Aorta (tissue), 5 donors: ENCODE data around the gene TENM4. TPM values are rescaled to one million over a fixed set of nuclear protein-coding genes. Genes with fewer than 3 reads are reported as not detected.

Experiments used
- ATAC-seq: fragments of 200-7000 bp; cut with Tn5 transposase; one replicate; pipeline ENCODE4 v1.9.1; 2022; ENCODE audit warnings: moderate library complexity; ENCODE audit not compliant: low FRiP score
- DNase-seq, 2 donors: peaks; one replicate each; pipeline ENCODE4 v3.0.0-alpha.2; 2020
- H3K27ac ChIP-seq, 2 donors: one replicate each; pipeline ENCODE4 v1.5.1; 2013; ENCODE audit warnings: low read length in 2 of 2, mild to moderate bottlenecking in 2 of 2, moderate library complexity in 2 of 2, control low read depth in 1 of 2, inconsistent platforms in 1 of 2, low read depth in 1 of 2
- H3K27me3 ChIP-seq, 2 donors: one replicate each; pipeline ENCODE4 v1.6.1; 2013; ENCODE audit warnings: control low read depth in 1 of 2, low read length in 1 of 2, mild to moderate bottlenecking in 1 of 2, moderate library complexity in 1 of 2; ENCODE audit not compliant: insufficient read depth in 2 of 2, control insufficient read depth in 1 of 2
- H3K36me3 ChIP-seq, 2 donors: one replicate each; pipeline ENCODE4 v1.6.1; 2013; ENCODE audit warnings: control low read depth in 1 of 2, low read length in 1 of 2, mild to moderate bottlenecking in 1 of 2; ENCODE audit not compliant: insufficient read depth in 2 of 2, control insufficient read depth in 1 of 2
- H3K4me1 ChIP-seq, 2 donors: one replicate each; pipeline ENCODE4 v1.6.1; 2013; ENCODE audit warnings: low read length in 2 of 2, control low read depth in 1 of 2, mild to moderate bottlenecking in 1 of 2, moderate library complexity in 1 of 2; ENCODE audit not compliant: insufficient read depth in 2 of 2, control insufficient read depth in 1 of 2
- H3K4me3 ChIP-seq, 2 donors: one replicate each; pipeline ENCODE4 v1.5.1; 2013; ENCODE audit warnings: low read length in 2 of 2, control low read depth in 1 of 2, mild to moderate bottlenecking in 1 of 2
- H3K9me3 ChIP-seq: one replicate; pipeline ENCODE4 v1.6.1; 2013; ENCODE audit warnings: mild to moderate bottlenecking, low read length; ENCODE audit not compliant: control insufficient read depth
- WGBS, 2 donors: extraction: QIAGEN DNeasy Blood & Tissue Kit; methylation state at CpG; one replicate each; pipeline ENCODE4 v1.1.7; 2013; 5-methylcytosine and 5-hydroxymethylcytosine counted together
- intact Hi-C, 2 donors: fragments of 100-400 bp; cut with DNase I; formaldehyde crosslinking; loops; one replicate each; pipeline versions ENCODE4 v1.14.2 to v1.15.0; 2022
- polyA plus RNA-seq, 2 donors: library from polyadenylated mRNA; stranded (reverse); fragments of 200-250 nt; gene quantifications; one replicate each; pipeline ENCODE4 v1.2.3, GENCODE V29; 2013
- total RNA-seq, 2 donors: library from RNA; stranded (reverse); fragmentation: NEBNext Ultra II Directional; extraction: Animal tissue kit (Norgen Biotek cat#: 25700); gene quantifications; one replicate each; pipeline ENCODE4 v1.2.1, GENCODE V29; 2021
- donor health status: healthy with polysubstance abuse.
- donor health status: Bipolar disorder and iron deficiency.
- donor health status: DM: no; HTN: no; CAD: no.
- donor health status: DM: no; HTN: no; CAD: no.
- donor health status: DM: yes; HTN: yes; CAD: no.

TENM4 gene
- total and polyA plus RNA-seq, 4 donors = 0.20 to 9.1 (median 2.5) TPM

- ATAC-seq (no peak), DNase-seq (no peak)
- H3K27me3 ChIP-seq = no peaks in the 10 kb centered on the region
- H3K36me3 ChIP-seq = peaks cover 0 to under 1% of the 10 kb centered on the region in 2 donors
- no peak overlapping the region for H3K27ac ChIP-seq
- intact Hi-C loops = loop anchor here in 1 of 2 donors (10.0 kb wide), 1 partner anchor 243 kb away; no protein-coding TSS in a partner anchor
- WGBS, 2 donors = 90 to 94% methylated on average over 1 of the region's 1 CpG
- H3K9me3 ChIP-seq = no peaks in the 10 kb centered on the region
- no peak overlapping the region for H3K4me3 ChIP-seq
- H3K4me1 ChIP-seq = peaks cover 5% of the 10 kb centered on the region in 2 donors
Measured at GRCh38 chr11:79418241-79418640, 22.6 kb downstream of the TENM4 start.

- peaks cover 0 to 11% of the 10 kb centered on the region in 2 donors for H3K4me1 ChIP-seq
- ATAC-seq (no peak), DNase-seq (no peak)
- H3K9me3 ChIP-seq = no peaks in the 10 kb centered on the region
- H3K27ac ChIP-seq = no peak overlapping the region
- H3K36me3 ChIP-seq = no peaks in the 10 kb centered on the region
- H3K27me3 ChIP-seq = no peaks in the 10 kb centered on the region
- no peak overlapping the region for H3K4me3 ChIP-seq
- 90 to 98% methylated on average over 6 of the region's 6 CpGs for WGBS, 2 donors
- intact Hi-C loops = loop anchor here in 1 of 2 donors (10.0 kb wide), 1 partner anchor 242 kb away; no protein-coding TSS in a partner anchor
Measured at GRCh38 chr11:79417069-79417920, 23.5 kb downstream of the TENM4 start.

- Histone ChIP-seq H3K36me3 (no peaks in the 10 kb centered on the region), H3K4me1 (peaks cover 0 to 11% of the 10 kb centered on the region in 2 donors), H3K27ac (no peak overlapping the region), H3K9me3 (no peaks in the 10 kb centered on the region), H3K27me3 (no peaks in the 10 kb centered on the region), H3K4me3 (no peak overlapping the region)
- DNase-seq = no peak
- ATAC-seq = no peak
- intact Hi-C loops = loop anchor here in 1 of 2 donors (10.0 kb wide), 1 partner anchor 241 kb away; no protein-coding TSS in a partner anchor
- WGBS, 2 donors = 99 to 100% methylated on average over 1 of the region's 1 CpG
Measured at GRCh38 chr11:79415912-79416311, 24.9 kb downstream of the TENM4 start.

GRCh38 chr11:79415411-79415810 lies 25.4 kb downstream of the TENM4 start:
- 81 to 86% methylated on average over 1 of the region's 1 CpG for WGBS, 2 donors
- intact Hi-C loops = loop anchor here in 1 of 2 donors (10.0 kb wide), 1 partner anchor 241 kb away; no protein-coding TSS in a partner anchor
- DNase-seq = no peak

GRCh38 chr11:79414644-79415317 lies 26.0 kb downstream of the TENM4 start:
- H3K27ac ChIP-seq = peak overlapping the region in 1 of 2 donors; percentile 90
- WGBS, 2 donors = 7% methylated on average over 8 of the region's 8 CpGs
- DNase-seq (peak; percentile 76 to 83), ATAC-seq (peak; percentile 51)
- no peak overlapping the region for H3K4me3 ChIP-seq
- no peaks in the 10 kb centered on the region for H3K36me3 ChIP-seq
- no peaks in the 10 kb centered on the region for H3K9me3 ChIP-seq
- peaks cover 0 to 11% of the 10 kb centered on the region in 2 donors for H3K4me1 ChIP-seq
- intact Hi-C loops = loop anchor here in 1 of 2 donors (10.0 kb wide), 1 partner anchor 240 kb away; no protein-coding TSS in a partner anchor
- no peaks in the 10 kb centered on the region for H3K27me3 ChIP-seq

More at GRCh38 chr11:79415411-79415810, 25.4 kb downstream of the TENM4 start:
- H3K4me1 ChIP-seq = peaks cover 0 to 11% of the 10 kb centered on the region in 2 donors
- no peaks in the 10 kb centered on the region for H3K27me3 ChIP-seq
- no peaks in the 10 kb centered on the region for H3K36me3 ChIP-seq
- no peak for ATAC-seq
- H3K27ac ChIP-seq = peak overlapping the region in 1 of 2 donors; percentile 47
- no peaks in the 10 kb centered on the region for H3K9me3 ChIP-seq
- H3K4me3 ChIP-seq = no peak overlapping the region

DNA sequence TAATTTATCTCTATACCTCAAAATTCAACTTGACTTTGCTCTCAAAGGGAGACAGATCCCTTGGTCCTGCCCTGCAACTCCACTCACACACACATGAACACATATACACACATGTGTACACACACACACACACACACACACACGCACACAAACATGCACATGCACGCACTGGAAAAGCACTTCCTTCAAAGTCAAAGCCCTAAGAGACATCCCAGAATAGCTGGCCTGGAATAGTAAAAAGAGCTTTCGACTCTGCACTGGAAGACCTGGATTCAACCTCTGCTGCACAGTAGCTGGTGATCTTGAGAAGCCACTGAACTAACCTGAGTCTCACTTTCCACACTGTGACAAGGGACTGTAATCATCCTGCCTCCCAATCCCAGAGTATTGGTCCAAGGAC lies 26.8 kb downstream of the TENM4 start:
- intact Hi-C loops = loop anchor here in 1 of 2 donors (10.0 kb wide), 1 partner anchor 239 kb away; no protein-coding TSS in a partner anchor
- no peak overlapping the region for H3K4me3 ChIP-seq
- peak overlapping the region in 1 of 2 donors; percentile 69 for H3K27ac ChIP-seq
- ATAC-seq (no peak), DNase-seq (no peak)
- 35 to 38% methylated on average over 3 of the region's 3 CpGs for WGBS, 2 donors
- H3K27me3 ChIP-seq = no peaks in the 10 kb centered on the region
- no peaks in the 10 kb centered on the region for H3K36me3 ChIP-seq
- peaks cover 0 to 11% of the 10 kb centered on the region in 2 donors for H3K4me1 ChIP-seq
- no peaks in the 10 kb centered on the region for H3K9me3 ChIP-seq

- Histone ChIP-seq H3K4me1 (peaks cover 0 to 11% of the 10 kb centered on the region in 2 donors), H3K4me3 (no peak overlapping the region), H3K27me3 (no peaks in the 10 kb centered on the region), H3K27ac (peak overlapping the region in 1 of 2 donors; percentile 33), H3K9me3 (no peaks in the 10 kb centered on the region), H3K36me3 (no peaks in the 10 kb centered on the region)
- intact Hi-C loops = loop anchor here in 1 of 2 donors (10.0 kb wide), 1 partner anchor 238 kb away; no protein-coding TSS in a partner anchor
- peak; percentile 92 for DNase-seq
- WGBS, 2 donors = 2 to 4% methylated on average over 4 of the region's 4 CpGs
- ATAC-seq = peak; percentile 91
Measured at GRCh38 chr11:79413268-79413667, 27.6 kb downstream of the TENM4 start.

- WGBS, 2 donors = 85 to 90% methylated on average over 1 of the region's 1 CpG
- H3K9me3 ChIP-seq = no peaks in the 10 kb centered on the region
- no peaks in the 10 kb centered on the region for H3K36me3 ChIP-seq
- peaks cover 0 to 11% of the 10 kb centered on the region in 2 donors for H3K4me1 ChIP-seq
- peak overlapping the region in 1 of 2 donors; percentile 33 for H3K27ac ChIP-seq
- intact Hi-C loops = loop anchor here in 1 of 2 donors (10.0 kb wide), 1 partner anchor 238 kb away; no protein-coding TSS in a partner anchor
- no peak overlapping the region for H3K4me3 ChIP-seq
- DNase-seq (no peak), ATAC-seq (no peak)
- H3K27me3 ChIP-seq = no peaks in the 10 kb centered on the region
Measured at GRCh38 chr11:79412761-79413160, 28.1 kb downstream of the TENM4 start.
